HepG2 (cell line): ENCODE results near the gene TCFL5. TPM values are rescaled to one million over a fixed set of nuclear protein-coding genes. Genes with fewer than 3 reads are reported as not detected.
A peak's percentile ranks its signal among the peaks of the same experiment; 100 is the strongest.

Experiments used
- PHF5A ChIP-seq: IDR thresholded peaks from one replicate; pipeline ENCODE4 v1.6.1; 2018; ENCODE audit warnings: low read depth, missing genetic modification reagents; ENCODE audit not compliant: unreplicated experiment
- TGIF2 ChIP-seq: IDR thresholded peaks from 2 replicates; pipeline ENCODE4 v1.6.1; 2016; ENCODE audit warnings: control low read depth, missing compliant biosample characterization
- ZFP62 ChIP-seq: sonication (generic); formaldehyde crosslinking; IDR thresholded peaks from 2 replicates; pipeline ENCODE4 v1.4.0; 2020; ENCODE audit warnings: missing genetic modification reagents
- ZNF589 ChIP-seq: sonication (generic); formaldehyde crosslinking; conservative IDR thresholded peaks from 2 replicates; pipeline ENCODE4 v1.8.0; 2022; ENCODE audit warnings: mild to moderate bottlenecking, moderate library complexity, missing genetic modification reagents
- polyA plus RNA-seq, 8 experiments: library from polyadenylated mRNA; depleted of rRNA in 3 of 8; stranded (reverse) in 7 of 8; unstranded in 1 of 8; fragments of >200 nt; fragmentation: Illumina TruSeq in 4 of 8; extraction: Trizol in 4 of 8; gene quantifications; 2 replicates each; pipeline versions ENCODE4 v1.2.1 to v1.2.3, GENCODE V29; 2011 to 2016; ENCODE audit warnings: low read depth in 4 of 8, missing spikeins in 1 of 8, mixed read lengths in 1 of 8; ENCODE audit not compliant: insufficient read depth in 1 of 8
- total RNA-seq, 5 experiments: library from RNA; depleted of rRNA; stranded (reverse); fragments of >200 nt; fragmentation: Illumina TruSeq; extraction: Trizol; gene quantifications; 2 replicates each; pipeline ENCODE4 v1.2.3, GENCODE V29; 2016; ENCODE audit warnings: low read depth in 1 of 5
- TF ChIP-seq, protein P1 (sequence below): sonication (generic); formaldehyde crosslinking; IDR thresholded peaks from 2 replicates; pipeline ENCODE4 v1.9.0; 2022; ENCODE audit warnings: low read depth, missing genetic modification reagents
- TF ChIP-seq, protein P2 (sequence below): sonication (generic); formaldehyde crosslinking; IDR thresholded peaks from 2 replicates; pipeline ENCODE4 v1.4.0; 2020; ENCODE audit warnings: missing genetic modification reagents
- TF ChIP-seq, protein P3 (sequence below): IDR thresholded peaks from 2 replicates; pipeline ENCODE4 v1.6.1; 2016; ENCODE audit warnings: mild to moderate bottlenecking
- TF ChIP-seq, protein P4 (sequence below): sonication (generic); formaldehyde crosslinking; IDR thresholded peaks from 2 replicates; pipeline ENCODE4 v1.4.0; 2020; ENCODE audit warnings: missing genetic modification reagents, mild to moderate bottlenecking, borderline replicate concordance
- TF ChIP-seq, protein P5 (sequence below): sonication (generic); formaldehyde crosslinking; IDR thresholded peaks from 2 replicates; pipeline ENCODE4 v1.8.1; 2022; ENCODE audit warnings: low read depth, mild to moderate bottlenecking, missing genetic modification reagents
- TF ChIP-seq, protein P6 (sequence below): sonication (generic); formaldehyde crosslinking; IDR thresholded peaks from 2 replicates; pipeline ENCODE4; 2020; ENCODE audit warnings: missing genetic modification reagents, mild to moderate bottlenecking, borderline replicate concordance

The TCFL5 gene
- total and polyA plus RNA-seq, 2 of the 13 experiments (the other 11 are each of a cell fraction or from before 2014, with no cell fraction given), result 14.8 to 20.0 TPM

DNA sequence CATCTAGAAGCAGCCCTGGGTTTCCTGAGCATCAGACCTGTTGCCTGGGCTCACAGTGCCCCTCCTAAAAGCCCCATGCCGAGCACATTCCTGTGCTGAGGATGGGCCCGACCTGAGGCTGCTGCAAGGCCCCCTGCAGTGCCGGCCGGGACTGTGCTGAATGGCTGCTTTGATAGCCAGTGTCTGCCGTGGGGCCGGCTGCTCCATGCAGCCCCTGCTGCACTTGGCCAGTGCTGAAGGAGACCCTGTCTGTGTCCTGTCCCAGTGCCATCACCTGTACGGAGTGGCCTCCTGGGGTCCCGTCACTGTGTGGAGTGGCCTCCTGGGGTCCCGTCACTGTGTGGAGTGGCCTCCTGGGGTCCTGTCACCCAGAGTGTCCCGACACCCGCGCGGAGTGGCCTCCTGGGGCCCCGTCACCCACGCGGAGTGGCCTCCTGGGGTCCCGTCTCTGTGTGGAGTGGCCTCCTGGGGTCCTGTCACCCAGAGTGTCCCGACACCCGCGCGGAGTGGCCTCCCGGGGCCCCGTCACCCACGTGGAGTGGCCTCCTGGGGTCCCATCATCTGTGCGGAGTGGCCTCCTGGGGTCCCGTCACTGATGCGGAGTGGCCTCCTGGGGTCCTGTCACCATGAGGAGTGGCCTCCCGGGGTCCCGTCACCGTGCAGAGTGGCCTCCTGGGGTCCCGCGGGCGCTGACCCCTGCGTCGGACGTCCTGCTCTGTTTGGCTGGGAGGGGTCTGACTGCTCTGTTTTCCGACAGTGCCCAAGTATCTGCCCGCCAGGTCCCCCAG lies 37.7 kb downstream of the TCFL5 start (continued):
- TF ChIP-seq, protein P1, sequence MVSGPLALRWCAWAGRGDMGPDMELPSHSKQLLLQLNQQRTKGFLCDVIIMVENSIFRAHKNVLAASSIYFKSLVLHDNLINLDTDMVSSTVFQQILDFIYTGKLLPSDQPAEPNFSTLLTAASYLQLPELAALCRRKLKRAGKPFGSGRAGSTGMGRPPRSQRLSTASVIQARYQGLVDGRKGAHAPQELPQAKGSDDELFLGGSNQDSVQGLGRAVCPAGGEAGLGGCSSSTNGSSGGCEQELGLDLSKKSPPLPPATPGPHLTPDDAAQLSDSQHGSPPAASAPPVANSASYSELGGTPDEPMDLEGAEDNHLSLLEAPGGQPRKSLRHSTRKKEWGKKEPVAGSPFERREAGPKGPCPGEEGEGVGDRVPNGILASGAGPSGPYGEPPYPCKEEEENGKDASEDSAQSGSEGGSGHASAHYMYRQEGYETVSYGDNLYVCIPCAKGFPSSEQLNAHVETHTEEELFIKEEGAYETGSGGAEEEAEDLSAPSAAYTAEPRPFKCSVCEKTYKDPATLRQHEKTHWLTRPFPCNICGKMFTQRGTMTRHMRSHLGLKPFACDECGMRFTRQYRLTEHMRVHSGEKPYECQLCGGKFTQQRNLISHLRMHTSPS, result no peak
- TF ChIP-seq, protein P2, sequence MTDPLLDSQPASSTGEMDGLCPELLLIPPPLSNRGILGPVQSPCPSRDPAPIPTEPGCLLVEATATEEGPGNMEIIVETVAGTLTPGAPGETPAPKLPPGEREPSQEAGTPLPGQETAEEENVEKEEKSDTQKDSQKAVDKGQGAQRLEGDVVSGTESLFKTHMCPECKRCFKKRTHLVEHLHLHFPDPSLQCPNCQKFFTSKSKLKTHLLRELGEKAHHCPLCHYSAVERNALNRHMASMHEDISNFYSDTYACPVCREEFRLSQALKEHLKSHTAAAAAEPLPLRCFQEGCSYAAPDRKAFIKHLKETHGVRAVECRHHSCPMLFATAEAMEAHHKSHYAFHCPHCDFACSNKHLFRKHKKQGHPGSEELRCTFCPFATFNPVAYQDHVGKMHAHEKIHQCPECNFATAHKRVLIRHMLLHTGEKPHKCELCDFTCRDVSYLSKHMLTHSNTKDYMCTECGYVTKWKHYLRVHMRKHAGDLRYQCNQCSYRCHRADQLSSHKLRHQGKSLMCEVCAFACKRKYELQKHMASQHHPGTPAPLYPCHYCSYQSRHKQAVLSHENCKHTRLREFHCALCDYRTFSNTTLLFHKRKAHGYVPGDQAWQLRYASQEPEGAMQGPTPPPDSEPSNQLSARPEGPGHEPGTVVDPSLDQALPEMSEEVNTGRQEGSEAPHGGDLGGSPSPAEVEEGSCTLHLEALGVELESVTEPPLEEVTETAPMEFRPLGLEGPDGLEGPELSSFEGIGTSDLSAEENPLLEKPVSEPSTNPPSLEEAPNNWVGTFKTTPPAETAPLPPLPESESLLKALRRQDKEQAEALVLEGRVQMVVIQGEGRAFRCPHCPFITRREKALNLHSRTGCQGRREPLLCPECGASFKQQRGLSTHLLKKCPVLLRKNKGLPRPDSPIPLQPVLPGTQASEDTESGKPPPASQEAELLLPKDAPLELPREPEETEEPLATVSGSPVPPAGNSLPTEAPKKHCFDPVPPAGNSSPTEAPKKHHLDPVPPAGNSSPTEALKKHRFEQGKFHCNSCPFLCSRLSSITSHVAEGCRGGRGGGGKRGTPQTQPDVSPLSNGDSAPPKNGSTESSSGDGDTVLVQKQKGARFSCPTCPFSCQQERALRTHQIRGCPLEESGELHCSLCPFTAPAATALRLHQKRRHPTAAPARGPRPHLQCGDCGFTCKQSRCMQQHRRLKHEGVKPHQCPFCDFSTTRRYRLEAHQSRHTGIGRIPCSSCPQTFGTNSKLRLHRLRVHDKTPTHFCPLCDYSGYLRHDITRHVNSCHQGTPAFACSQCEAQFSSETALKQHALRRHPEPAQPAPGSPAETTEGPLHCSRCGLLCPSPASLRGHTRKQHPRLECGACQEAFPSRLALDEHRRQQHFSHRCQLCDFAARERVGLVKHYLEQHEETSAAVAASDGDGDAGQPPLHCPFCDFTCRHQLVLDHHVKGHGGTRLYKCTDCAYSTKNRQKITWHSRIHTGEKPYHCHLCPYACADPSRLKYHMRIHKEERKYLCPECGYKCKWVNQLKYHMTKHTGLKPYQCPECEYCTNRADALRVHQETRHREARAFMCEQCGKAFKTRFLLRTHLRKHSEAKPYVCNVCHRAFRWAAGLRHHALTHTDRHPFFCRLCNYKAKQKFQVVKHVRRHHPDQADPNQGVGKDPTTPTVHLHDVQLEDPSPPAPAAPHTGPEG (CRISPR knock-in tag), result 0 out of 2 replicates have a peak, but pooled peaks have one; percentile 44
- TF ChIP-seq, protein P3, sequence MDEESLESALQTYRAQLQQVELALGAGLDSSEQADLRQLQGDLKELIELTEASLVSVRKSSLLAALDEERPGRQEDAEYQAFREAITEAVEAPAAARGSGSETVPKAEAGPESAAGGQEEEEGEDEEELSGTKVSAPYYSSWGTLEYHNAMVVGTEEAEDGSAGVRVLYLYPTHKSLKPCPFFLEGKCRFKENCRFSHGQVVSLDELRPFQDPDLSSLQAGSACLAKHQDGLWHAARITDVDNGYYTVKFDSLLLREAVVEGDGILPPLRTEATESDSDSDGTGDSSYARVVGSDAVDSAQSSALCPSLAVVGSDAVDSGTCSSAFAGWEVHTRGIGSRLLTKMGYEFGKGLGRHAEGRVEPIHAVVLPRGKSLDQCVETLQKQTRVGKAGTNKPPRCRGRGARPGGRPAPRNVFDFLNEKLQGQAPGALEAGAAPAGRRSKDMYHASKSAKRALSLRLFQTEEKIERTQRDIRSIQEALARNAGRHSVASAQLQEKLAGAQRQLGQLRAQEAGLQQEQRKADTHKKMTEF (CRISPR knock-in tag), result no peak
- TF ChIP-seq ZFP62 (CRISPR knock-in tag), result no peak
- TF ChIP-seq TGIF2 (CRISPR knock-in tag), result no peak
- TF ChIP-seq, protein P4, sequence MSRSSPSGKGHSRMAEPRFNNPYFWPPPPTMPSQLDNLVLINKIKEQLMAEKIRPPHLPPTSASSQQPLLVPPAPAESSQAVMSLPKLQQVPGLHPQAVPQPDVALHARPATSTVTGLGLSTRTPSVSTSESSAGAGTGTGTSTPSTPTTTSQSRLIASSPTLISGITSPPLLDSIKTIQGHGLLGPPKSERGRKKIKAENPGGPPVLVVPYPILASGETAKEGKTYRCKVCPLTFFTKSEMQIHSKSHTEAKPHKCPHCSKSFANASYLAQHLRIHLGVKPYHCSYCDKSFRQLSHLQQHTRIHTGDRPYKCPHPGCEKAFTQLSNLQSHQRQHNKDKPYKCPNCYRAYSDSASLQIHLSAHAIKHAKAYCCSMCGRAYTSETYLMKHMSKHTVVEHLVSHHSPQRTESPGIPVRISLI (CRISPR knock-in tag), result no peak
- TF ChIP-seq, protein P5, sequence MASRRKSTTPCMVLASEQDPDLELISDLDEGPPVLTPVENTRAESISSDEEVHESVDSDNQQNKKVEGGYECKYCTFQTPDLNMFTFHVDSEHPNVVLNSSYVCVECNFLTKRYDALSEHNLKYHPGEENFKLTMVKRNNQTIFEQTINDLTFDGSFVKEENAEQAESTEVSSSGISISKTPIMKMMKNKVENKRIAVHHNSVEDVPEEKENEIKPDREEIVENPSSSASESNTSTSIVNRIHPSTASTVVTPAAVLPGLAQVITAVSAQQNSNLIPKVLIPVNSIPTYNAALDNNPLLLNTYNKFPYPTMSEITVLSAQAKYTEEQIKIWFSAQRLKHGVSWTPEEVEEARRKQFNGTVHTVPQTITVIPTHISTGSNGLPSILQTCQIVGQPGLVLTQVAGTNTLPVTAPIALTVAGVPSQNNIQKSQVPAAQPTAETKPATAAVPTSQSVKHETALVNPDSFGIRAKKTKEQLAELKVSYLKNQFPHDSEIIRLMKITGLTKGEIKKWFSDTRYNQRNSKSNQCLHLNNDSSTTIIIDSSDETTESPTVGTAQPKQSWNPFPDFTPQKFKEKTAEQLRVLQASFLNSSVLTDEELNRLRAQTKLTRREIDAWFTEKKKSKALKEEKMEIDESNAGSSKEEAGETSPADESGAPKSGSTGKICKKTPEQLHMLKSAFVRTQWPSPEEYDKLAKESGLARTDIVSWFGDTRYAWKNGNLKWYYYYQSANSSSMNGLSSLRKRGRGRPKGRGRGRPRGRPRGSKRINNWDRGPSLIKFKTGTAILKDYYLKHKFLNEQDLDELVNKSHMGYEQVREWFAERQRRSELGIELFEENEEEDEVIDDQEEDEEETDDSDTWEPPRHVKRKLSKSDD (CRISPR knock-in tag), result no peak
- TF ChIP-seq, protein P6, sequence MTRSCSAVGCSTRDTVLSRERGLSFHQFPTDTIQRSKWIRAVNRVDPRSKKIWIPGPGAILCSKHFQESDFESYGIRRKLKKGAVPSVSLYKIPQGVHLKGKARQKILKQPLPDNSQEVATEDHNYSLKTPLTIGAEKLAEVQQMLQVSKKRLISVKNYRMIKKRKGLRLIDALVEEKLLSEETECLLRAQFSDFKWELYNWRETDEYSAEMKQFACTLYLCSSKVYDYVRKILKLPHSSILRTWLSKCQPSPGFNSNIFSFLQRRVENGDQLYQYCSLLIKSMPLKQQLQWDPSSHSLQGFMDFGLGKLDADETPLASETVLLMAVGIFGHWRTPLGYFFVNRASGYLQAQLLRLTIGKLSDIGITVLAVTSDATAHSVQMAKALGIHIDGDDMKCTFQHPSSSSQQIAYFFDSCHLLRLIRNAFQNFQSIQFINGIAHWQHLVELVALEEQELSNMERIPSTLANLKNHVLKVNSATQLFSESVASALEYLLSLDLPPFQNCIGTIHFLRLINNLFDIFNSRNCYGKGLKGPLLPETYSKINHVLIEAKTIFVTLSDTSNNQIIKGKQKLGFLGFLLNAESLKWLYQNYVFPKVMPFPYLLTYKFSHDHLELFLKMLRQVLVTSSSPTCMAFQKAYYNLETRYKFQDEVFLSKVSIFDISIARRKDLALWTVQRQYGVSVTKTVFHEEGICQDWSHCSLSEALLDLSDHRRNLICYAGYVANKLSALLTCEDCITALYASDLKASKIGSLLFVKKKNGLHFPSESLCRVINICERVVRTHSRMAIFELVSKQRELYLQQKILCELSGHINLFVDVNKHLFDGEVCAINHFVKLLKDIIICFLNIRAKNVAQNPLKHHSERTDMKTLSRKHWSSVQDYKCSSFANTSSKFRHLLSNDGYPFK (CRISPR knock-in tag), result peak; percentile 5; the same call in 1 of the 2 replicates
- TF ChIP-seq ZNF589 (CRISPR knock-in tag), result 0 out of 2 replicates have a peak, but pooled peaks have one; percentile 14
- no peak for TF ChIP-seq PHF5A (CRISPR knock-in tag)
